SK-N-SH treated with all-trans-retinoic acid at 6 μM for 48 hours (cell line): ENCODE data around the gene FAM32A.

Experiments used
- ATAC-seq: fragments of 200-7000 bp; cut with Tn5 transposase; 3 replicates; pipeline ENCODE4 v1.9.1; 2020; ENCODE audit warnings: mild to moderate bottlenecking, moderate library complexity
- ARNTL ChIP-seq: fragments of 450-650 bp; formaldehyde crosslinking; IDR thresholded peaks from 2 replicates; pipeline ENCODE4 v1.5.0; 2020; ENCODE audit warnings: low read depth, mild to moderate bottlenecking, moderate library complexity, borderline replicate concordance
- BACH2 ChIP-seq: fragments of 250-450 bp; sonication (Bioruptor Pico); IDR thresholded peaks from 2 replicates; pipeline ENCODE4 v1.9.0; 2021; ENCODE audit warnings: mild to moderate bottlenecking, borderline replicate concordance
- CREB5 ChIP-seq: fragments of 250-450 bp; sonication (Bioruptor Pico); IDR thresholded peaks from 2 replicates; pipeline ENCODE4 v1.5.1; 2020; ENCODE audit warnings: low read depth, mild to moderate bottlenecking, moderate library complexity
- CSDC2 ChIP-seq: fragments of 250-450 bp; sonication (Bioruptor Pico); IDR thresholded peaks from 2 replicates; pipeline ENCODE4 v1.5.0; 2020; ENCODE audit warnings: mild to moderate bottlenecking, moderate library complexity
- CSRNP3 ChIP-seq: fragments of 250-450 bp; sonication (Bioruptor Pico); IDR thresholded peaks from 2 replicates; pipeline ENCODE4 v1.5.1; 2021; ENCODE audit warnings: mild to moderate bottlenecking, moderate library complexity
- ESRRG ChIP-seq: fragments of 250-450 bp; sonication (Bioruptor Pico); IDR thresholded peaks from 2 replicates; pipeline ENCODE4 v1.6.1; 2021; ENCODE audit warnings: mild to moderate bottlenecking
- ISL1 ChIP-seq: fragments of 250-450 bp; sonication (Bioruptor Pico); IDR thresholded peaks from 2 replicates; pipeline ENCODE4 v2.1.2; 2022; ENCODE audit warnings: mild to moderate bottlenecking, moderate library complexity
- OSR1 ChIP-seq: fragments of 250-450 bp; sonication (Bioruptor Pico); IDR thresholded peaks from 2 replicates; pipeline ENCODE4 v1.8.0; 2022; ENCODE audit warnings: moderate library complexity, mild to moderate bottlenecking, inconsistent platforms
- PATZ1 ChIP-seq: fragments of 250-450 bp; sonication (Bioruptor Pico); IDR thresholded peaks from 2 replicates; pipeline ENCODE4 v1.8.0; 2020; ENCODE audit warnings: mild to moderate bottlenecking, moderate library complexity, borderline replicate concordance
- PPARA ChIP-seq: fragments of 250-450 bp; sonication (Bioruptor Pico); IDR thresholded peaks from 2 replicates; pipeline ENCODE4 v1.5.0; 2020; ENCODE audit warnings: mild to moderate bottlenecking, borderline replicate concordance
- RARB ChIP-seq: fragments of 250-450 bp; sonication (Bioruptor Pico); IDR thresholded peaks from 2 replicates; pipeline ENCODE4 v1.8.0; 2021; ENCODE audit warnings: mild to moderate bottlenecking, moderate library complexity
- SNAI2 ChIP-seq: fragments of 250-450 bp; sonication (Bioruptor Pico); IDR thresholded peaks from 2 replicates; pipeline ENCODE4 v1.5.0; 2020; ENCODE audit warnings: mild to moderate bottlenecking, moderate library complexity
- TCF4 ChIP-seq: fragments of 250-450 bp; sonication (Bioruptor Pico); IDR thresholded peaks from 2 replicates; pipeline ENCODE4 v1.8.0; 2021; ENCODE audit warnings: mild to moderate bottlenecking, moderate library complexity, borderline replicate concordance
- TOX ChIP-seq: fragments of 250-450 bp; sonication (Bioruptor Pico); IDR thresholded peaks from 2 replicates; pipeline ENCODE4 v1.8.0; 2021; ENCODE audit warnings: mild to moderate bottlenecking, moderate library complexity, borderline replicate concordance
- TSHZ2 ChIP-seq: fragments of 250-450 bp; sonication (Bioruptor Pico); IDR thresholded peaks from 2 replicates; pipeline ENCODE4 v1.5.0; 2020; ENCODE audit warnings: mild to moderate bottlenecking, moderate library complexity
- ZC3H10 ChIP-seq: fragments of 250-450 bp; sonication (Bioruptor Pico); IDR thresholded peaks from 2 replicates; pipeline ENCODE4 v1.5.1; 2021; ENCODE audit warnings: mild to moderate bottlenecking, moderate library complexity
- ZFP3 ChIP-seq: fragments of 250-450 bp; sonication (Bioruptor Pico); IDR thresholded peaks from 2 replicates; pipeline ENCODE4 v1.5.0; 2020; ENCODE audit warnings: mild to moderate bottlenecking, moderate library complexity
- ZFP30 ChIP-seq: fragments of 450-650 bp; formaldehyde crosslinking; IDR thresholded peaks from 2 replicates; pipeline ENCODE4 v1.5.0; 2022; ENCODE audit warnings: mild to moderate bottlenecking, moderate library complexity
- ZNF565 ChIP-seq: fragments of 450-650 bp; formaldehyde crosslinking; conservative IDR thresholded peaks from 2 replicates; pipeline ENCODE4 v1.5.0; 2020; ENCODE audit warnings: low read depth, mild to moderate bottlenecking, moderate library complexity
- ZNF70 ChIP-seq: fragments of 450-650 bp; formaldehyde crosslinking; IDR thresholded peaks from 2 replicates; pipeline ENCODE4 v1.5.0; 2020; ENCODE audit warnings: mild to moderate bottlenecking, moderate library complexity
- ZNF8 ChIP-seq: fragments of 450-650 bp; formaldehyde crosslinking; IDR thresholded peaks from 2 replicates; pipeline ENCODE4 v1.5.0; 2020; ENCODE audit warnings: mild to moderate bottlenecking, moderate library complexity

The FAM32A gene

GRCh38 chr19:16190736-16191135 lies 5.5 kb downstream of the FAM32A start (continued):
- no peak for TF ChIP-seq RARB

GRCh38 chr19:16191216-16191908 lies 6.2 kb downstream of the FAM32A start:
- ATAC-seq: peak; percentile 17; the same call in 1 of the 3 replicates
- TF ChIP-seq ESRRG (CRISPR knock-in tag): no peak
- no peak for TF ChIP-seq CREB5 (CRISPR knock-in tag)
- no peak for TF ChIP-seq TCF4 (CRISPR knock-in tag)
- no peak for TF ChIP-seq SNAI2 (CRISPR knock-in tag)
- TF ChIP-seq ZC3H10 (CRISPR knock-in tag): no peak

- TF ChIP-seq TCF4 (CRISPR knock-in tag) (no peak), ISL1 (no peak), PATZ1 (CRISPR knock-in tag) (no peak), ARNTL (CRISPR knock-in tag) (no peak), ZFP3 (CRISPR knock-in tag) (no peak), TSHZ2 (CRISPR knock-in tag) (no peak), OSR1 (CRISPR knock-in tag) (no peak)
- no peak for ATAC-seq
Measured at GRCh38 chr19:16193466-16193865, 8.3 kb downstream of the FAM32A start.

- ATAC-seq: peak; percentile 59
Measured at GRCh38 chr19:16197188-16197621, 12.0 kb downstream of the FAM32A start.

GRCh38 chr19:16197622-16198369 lies 12.6 kb downstream of the FAM32A start, which contains the start of gene AP1M1:
AP1M1 (plus strand) TSS chr19:16197911; CDS start chr19:16198027, 116 bp downstream.
- ATAC-seq: peak; percentile 95
- TF ChIP-seq ZNF8 (CRISPR knock-in tag) (no peak), OSR1 (CRISPR knock-in tag) (no peak), CSDC2 (CRISPR knock-in tag) (no peak)

More at GRCh38 chr19:16197188-16197621, 12.0 kb downstream of the FAM32A start:
- peak; percentile 69 for TF ChIP-seq ISL1
- TF ChIP-seq ARNTL (CRISPR knock-in tag): no peak

GRCh38 chr19:16198370-16198651 lies 13.1 kb downstream of the FAM32A start:
- ATAC-seq: peak; percentile 4
- no peak for TF ChIP-seq RARB
- no peak for TF ChIP-seq OSR1 (CRISPR knock-in tag)
- no peak for TF ChIP-seq ZNF565
- no peak for TF ChIP-seq ISL1
- no peak for TF ChIP-seq ZC3H10 (CRISPR knock-in tag)
- no peak for TF ChIP-seq ZNF8 (CRISPR knock-in tag)
- TF ChIP-seq BACH2 (CRISPR knock-in tag): no peak
- no peak for TF ChIP-seq TCF4 (CRISPR knock-in tag)
- TF ChIP-seq ZNF70 (CRISPR knock-in tag): no peak
- TF ChIP-seq TOX (CRISPR knock-in tag): no peak
- no peak for TF ChIP-seq ARNTL (CRISPR knock-in tag)
- TF ChIP-seq CSDC2 (CRISPR knock-in tag): no peak
- TF ChIP-seq ZFP30 (CRISPR knock-in tag): no peak
- no peak for TF ChIP-seq CSRNP3 (CRISPR knock-in tag)
- TF ChIP-seq ZFP3 (CRISPR knock-in tag): no peak
- no peak for TF ChIP-seq PPARA (CRISPR knock-in tag)
